Fibroblast of pulmonary artery (primary cell): ENCODE data around the gene POLG.
"Not testable (repeated sequence)": the region's sequence is repeated elsewhere in the genome, so short reads cannot be mapped to it uniquely, and the experiment has no call there.

Source experiments
- DNase-seq: peaks from one replicate; pipeline ENCODE4 v3.0.0-alpha.2; 2010; ENCODE audit warnings: low read depth
- H3K4me3 ChIP-seq: replicated peaks from 2 replicates; pipeline ENCODE4 v1.5.1; 2011; ENCODE audit warnings: low read depth, mild to moderate bottlenecking, control low read depth, low read length, moderate library complexity
- CTCF ChIP-seq: IDR thresholded peaks from 2 replicates; pipeline ENCODE4 v1.5.1; 2011; ENCODE audit warnings: mild to moderate bottlenecking, control low read depth, low read length, inconsistent platforms; ENCODE audit errors: missing control alignments

Gene POLG

GRCh38 chr15:89299896-89300295 lies 34.7 kb downstream of the POLG start:
- peak; percentile 71 for DNase-seq
- no peak overlapping the region for H3K4me3 ChIP-seq
- TF ChIP-seq CTCF, result peak; percentile 43

GRCh38 chr15:89293012-89293411 lies 41.6 kb downstream of the POLG start:
- H3K4me3 ChIP-seq, result no peak overlapping the region
- no peak for DNase-seq
- TF ChIP-seq CTCF, result no peak

- no peak for TF ChIP-seq CTCF
- no peak overlapping the region for H3K4me3 ChIP-seq
- no peak for DNase-seq
Observed at GRCh38 chr15:89291934-89292438, 42.6 kb downstream of the POLG start.

- TF ChIP-seq CTCF, result no peak
Observed at GRCh38 chr15:89283201-89283600, 51.4 kb downstream of the POLG start.

GRCh38 chr15:89282631-89283030 lies 52.0 kb downstream of the POLG start:
- H3K4me3 ChIP-seq, result no peak overlapping the region
- DNase-seq, result no peak
- no peak for TF ChIP-seq CTCF

More at GRCh38 chr15:89283201-89283600, 51.4 kb downstream of the POLG start:
- no peak for DNase-seq
- H3K4me3 ChIP-seq, result no peak overlapping the region

GRCh38 chr15:89278307-89278706 lies 56.3 kb downstream of the POLG start:
- no peak overlapping the region for H3K4me3 ChIP-seq
- no peak for TF ChIP-seq CTCF
- DNase-seq, result no peak

- not testable (repeated sequence) for H3K4me3 ChIP-seq, DNase-seq
Observed at GRCh38 chr15:89277281-89277680, 57.3 kb downstream of the POLG start.
